Ishikawa (cell line): Measurements from ENCODE around the gene CDH13.

Source experiments
- CEBPB ChIP-seq: IDR thresholded peaks from 2 replicates; pipeline ENCODE4 v1.6.1; 2012
- CREB1 ChIP-seq: IDR thresholded peaks from 2 replicates; pipeline ENCODE4 v1.6.1; 2012; ENCODE audit warnings: low read depth
- EGR1 ChIP-seq: IDR thresholded peaks from 2 replicates; pipeline ENCODE4 v1.6.1; 2012
- EP300 ChIP-seq: IDR thresholded peaks from 2 replicates; pipeline ENCODE4 v1.6.1; 2012; ENCODE audit warnings: borderline replicate concordance
- FOXM1 ChIP-seq: IDR thresholded peaks from 2 replicates; pipeline ENCODE4 v1.6.1; 2012; ENCODE audit warnings: low read depth, borderline replicate concordance
- NFIC ChIP-seq: IDR thresholded peaks from 2 replicates; pipeline ENCODE4 v1.6.1; 2012
- RAD21 ChIP-seq: IDR thresholded peaks from 2 replicates; pipeline ENCODE4 v1.6.1; 2012; ENCODE audit warnings: low read depth
- TAF1 ChIP-seq: IDR thresholded peaks from 2 replicates; pipeline ENCODE4 v1.6.1; 2012; ENCODE audit warnings: low read depth, mild to moderate bottlenecking
- TCF12 ChIP-seq: IDR thresholded peaks from 2 replicates; pipeline ENCODE4 v1.6.1; 2012; ENCODE audit warnings: low read depth
- TEAD4 ChIP-seq: IDR thresholded peaks from 2 replicates; pipeline ENCODE4 v1.6.1; 2012
- YY1 ChIP-seq: IDR thresholded peaks from 2 replicates; pipeline ENCODE4 v1.6.1; 2012; ENCODE audit warnings: low read depth
- ZBTB7A ChIP-seq: IDR thresholded peaks from 2 replicates; pipeline ENCODE4 v1.6.1; 2012; ENCODE audit warnings: low read depth
- TF ChIP-seq, protein P1 (sequence below): IDR thresholded peaks from 2 replicates; pipeline ENCODE4 v1.6.1; 2012; ENCODE audit warnings: low read depth, mild to moderate bottlenecking
- TF ChIP-seq, protein P2 (sequence below): IDR thresholded peaks from 2 replicates; pipeline ENCODE4 v1.6.1; 2012
- TF ChIP-seq, protein P3 (sequence below): IDR thresholded peaks from 2 replicates; pipeline ENCODE4 v1.6.1; 2012

The CDH13 gene

DNA sequence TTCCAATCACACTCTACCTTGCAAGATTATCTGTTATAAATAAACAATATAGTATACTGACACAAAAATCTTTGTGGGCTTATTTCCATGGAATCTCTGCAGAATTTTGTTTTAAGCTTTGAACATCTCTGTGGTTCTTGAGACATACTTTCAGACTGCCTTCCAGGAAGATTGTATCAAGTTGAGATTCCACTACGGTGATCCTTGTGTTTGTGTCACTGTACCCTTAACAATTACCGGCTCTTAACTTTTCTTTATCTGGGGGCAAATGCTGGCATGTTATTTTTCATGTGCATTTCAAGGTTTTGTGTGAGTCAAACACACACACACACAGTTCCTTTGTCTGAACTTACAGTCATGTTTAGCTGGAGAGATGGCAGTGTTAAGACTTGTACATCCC is 708.3 kb downstream of the CDH13 start:
- TF ChIP-seq, protein P1, sequence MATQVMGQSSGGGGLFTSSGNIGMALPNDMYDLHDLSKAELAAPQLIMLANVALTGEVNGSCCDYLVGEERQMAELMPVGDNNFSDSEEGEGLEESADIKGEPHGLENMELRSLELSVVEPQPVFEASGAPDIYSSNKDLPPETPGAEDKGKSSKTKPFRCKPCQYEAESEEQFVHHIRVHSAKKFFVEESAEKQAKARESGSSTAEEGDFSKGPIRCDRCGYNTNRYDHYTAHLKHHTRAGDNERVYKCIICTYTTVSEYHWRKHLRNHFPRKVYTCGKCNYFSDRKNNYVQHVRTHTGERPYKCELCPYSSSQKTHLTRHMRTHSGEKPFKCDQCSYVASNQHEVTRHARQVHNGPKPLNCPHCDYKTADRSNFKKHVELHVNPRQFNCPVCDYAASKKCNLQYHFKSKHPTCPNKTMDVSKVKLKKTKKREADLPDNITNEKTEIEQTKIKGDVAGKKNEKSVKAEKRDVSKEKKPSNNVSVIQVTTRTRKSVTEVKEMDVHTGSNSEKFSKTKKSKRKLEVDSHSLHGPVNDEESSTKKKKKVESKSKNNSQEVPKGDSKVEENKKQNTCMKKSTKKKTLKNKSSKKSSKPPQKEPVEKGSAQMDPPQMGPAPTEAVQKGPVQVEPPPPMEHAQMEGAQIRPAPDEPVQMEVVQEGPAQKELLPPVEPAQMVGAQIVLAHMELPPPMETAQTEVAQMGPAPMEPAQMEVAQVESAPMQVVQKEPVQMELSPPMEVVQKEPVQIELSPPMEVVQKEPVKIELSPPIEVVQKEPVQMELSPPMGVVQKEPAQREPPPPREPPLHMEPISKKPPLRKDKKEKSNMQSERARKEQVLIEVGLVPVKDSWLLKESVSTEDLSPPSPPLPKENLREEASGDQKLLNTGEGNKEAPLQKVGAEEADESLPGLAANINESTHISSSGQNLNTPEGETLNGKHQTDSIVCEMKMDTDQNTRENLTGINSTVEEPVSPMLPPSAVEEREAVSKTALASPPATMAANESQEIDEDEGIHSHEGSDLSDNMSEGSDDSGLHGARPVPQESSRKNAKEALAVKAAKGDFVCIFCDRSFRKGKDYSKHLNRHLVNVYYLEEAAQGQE: no peak
- TF ChIP-seq EGR1 (no peak), TAF1 (no peak), FOXM1 (no peak), ZBTB7A (no peak), RAD21 (no peak), YY1 (no peak), EP300 (no peak), NFIC (no peak), CREB1 (no peak), TCF12 (no peak)
- TF ChIP-seq, protein P2, sequence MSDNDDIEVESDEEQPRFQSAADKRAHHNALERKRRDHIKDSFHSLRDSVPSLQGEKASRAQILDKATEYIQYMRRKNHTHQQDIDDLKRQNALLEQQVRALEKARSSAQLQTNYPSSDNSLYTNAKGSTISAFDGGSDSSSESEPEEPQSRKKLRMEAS: no peak
- TF ChIP-seq, protein P3, sequence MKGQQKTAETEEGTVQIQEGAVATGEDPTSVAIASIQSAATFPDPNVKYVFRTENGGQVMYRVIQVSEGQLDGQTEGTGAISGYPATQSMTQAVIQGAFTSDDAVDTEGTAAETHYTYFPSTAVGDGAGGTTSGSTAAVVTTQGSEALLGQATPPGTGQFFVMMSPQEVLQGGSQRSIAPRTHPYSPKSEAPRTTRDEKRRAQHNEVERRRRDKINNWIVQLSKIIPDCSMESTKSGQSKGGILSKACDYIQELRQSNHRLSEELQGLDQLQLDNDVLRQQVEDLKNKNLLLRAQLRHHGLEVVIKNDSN: no peak

DNA sequence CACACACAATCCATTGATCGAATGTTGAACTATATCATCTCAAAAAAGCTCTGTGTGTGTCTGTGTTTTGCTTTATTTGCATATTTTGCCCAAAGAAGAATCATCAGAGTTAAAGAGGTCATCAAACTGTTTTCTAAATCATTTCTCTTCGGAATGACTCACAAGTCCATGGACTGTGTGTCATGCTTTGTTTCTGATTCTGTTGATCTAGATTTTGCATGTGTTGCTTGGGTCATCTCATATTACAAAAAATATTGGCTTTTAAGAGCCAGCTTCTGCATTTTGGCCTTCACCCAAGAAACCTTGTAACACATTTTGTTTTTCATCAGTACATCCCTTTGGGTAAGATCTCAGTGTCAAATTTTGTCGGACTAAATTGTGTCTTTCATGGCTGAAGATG is 709.8 kb downstream of the CDH13 start:
- TF ChIP-seq, protein P1: no peak
- no peak for TF ChIP-seq FOXM1
- no peak for TF ChIP-seq TAF1

DNA sequence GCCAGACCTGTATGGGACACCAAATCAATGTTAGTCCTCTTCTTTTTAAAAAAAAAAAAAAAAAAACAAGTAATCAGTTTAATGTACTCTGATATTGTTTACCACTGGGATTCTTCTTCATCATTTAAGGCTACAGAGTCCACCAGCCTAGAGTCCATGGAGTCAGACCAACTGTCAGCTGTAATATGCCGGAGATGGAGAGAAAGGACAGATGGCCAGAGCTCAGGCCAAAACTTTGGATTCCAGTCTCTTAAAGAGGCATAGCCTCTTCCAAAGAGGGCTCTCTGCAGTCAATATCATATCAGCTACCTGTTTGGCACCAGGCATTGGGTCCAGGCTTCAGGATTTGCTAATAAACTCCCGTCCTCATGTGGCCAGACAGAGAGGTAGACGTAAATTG is 711.4 kb downstream of the CDH13 start:
- TF ChIP-seq ZBTB7A (no peak), TEAD4 (no peak), EP300 (no peak), CREB1 (no peak), FOXM1 (no peak)
- TF ChIP-seq, protein P2: no peak
- TF ChIP-seq, protein P1: no peak

DNA sequence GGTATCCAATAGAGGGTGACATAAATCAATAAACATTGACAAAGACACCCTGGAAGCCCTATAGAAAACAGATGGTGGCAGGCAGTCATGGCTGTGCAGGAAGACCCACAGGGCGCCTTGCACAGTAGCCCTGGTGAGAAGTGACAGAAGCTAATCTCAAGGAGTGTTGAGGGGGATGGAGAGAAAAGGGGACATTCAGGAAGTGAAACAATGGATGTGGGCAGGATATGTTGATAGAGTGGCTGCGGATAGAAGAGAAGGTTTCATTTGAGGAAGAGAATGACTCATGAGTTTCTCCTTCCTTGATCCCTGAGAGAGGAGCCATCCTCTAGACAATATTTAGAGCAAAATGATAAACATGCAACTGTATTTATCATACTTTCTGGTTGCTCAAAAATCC is 712.2 kb downstream of the CDH13 start:
- no peak for TF ChIP-seq TEAD4
- no peak for TF ChIP-seq EGR1
- no peak for TF ChIP-seq ZBTB7A
- TF ChIP-seq, protein P2: no peak

DNA sequence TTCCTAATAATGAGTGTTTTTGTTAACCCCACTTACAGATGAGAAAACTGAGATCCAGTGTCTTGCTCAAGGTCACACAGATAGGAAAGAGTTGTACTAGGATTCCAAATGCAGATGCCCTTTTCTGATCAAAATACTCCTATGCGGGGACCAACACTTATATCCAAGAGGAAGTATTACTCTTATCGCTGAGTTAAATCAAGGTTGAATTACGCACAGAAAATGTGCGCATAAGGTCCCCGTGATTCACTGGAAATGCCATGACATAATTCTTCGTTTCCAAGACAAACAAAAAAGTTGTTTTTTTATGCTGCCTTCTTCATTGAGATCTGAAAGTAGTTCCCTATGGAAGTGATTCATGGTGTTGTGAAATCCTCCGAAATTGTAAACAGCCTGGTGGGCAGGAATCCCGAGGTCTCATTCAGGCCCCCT is 717.2 kb downstream of the CDH13 start:
- TF ChIP-seq CEBPB: no peak
- TF ChIP-seq, protein P2: no peak
- no peak for TF ChIP-seq CREB1
- no peak for TF ChIP-seq TAF1
- TF ChIP-seq EP300: no peak
